ENCODE measurements around the gene SFMBT2. TPM values are rescaled to one million over a fixed set of nuclear protein-coding genes. Genes with fewer than 3 reads are reported as not detected.
A peak's percentile ranks its signal among the peaks of the same experiment; 100 is the strongest.

The SFMBT2 gene
- total RNA-seq, 2 experiments from 2014 or later: 63.1 to 63.2 TPM

- no peaks in the 10 kb centered on the region for H3K27me3 Mint-ChIP-seq (ENCODE audit: low read depth)
- H3K4me3 Mint-ChIP-seq: no peak overlapping the region
- peaks cover 43% of the 10 kb centered on the region for H3K4me1 Mint-ChIP-seq (ENCODE audit: low read depth)
- POLR2A ChIA-PET: no interaction called here
- no peak for DNase-seq
- CTCF ChIA-PET: no interaction called here
- ATAC-seq: no peak
- H3K36me3 Mint-ChIP-seq (ENCODE audit: low read depth): peaks cover 80% of the 10 kb centered on the region
- H3K27ac Mint-ChIP-seq: peak overlapping the region; percentile 70
- H3K9me3 Mint-ChIP-seq (ENCODE audit: insufficient read depth): no peaks in the 10 kb centered on the region
Observed at GRCh38 chr10:7378602-7379403, 32.0 kb downstream of the SFMBT2 start.

GRCh38 chr10:7377614-7378248, 33.1 kb downstream of the SFMBT2 start:
- Mint-ChIP-seq H3K27me3 (ENCODE audit: low read depth) (no peaks in the 10 kb centered on the region), H3K4me3 (no peak overlapping the region), H3K27ac (peak overlapping the region; percentile 58), H3K9me3 (ENCODE audit: insufficient read depth) (no peaks in the 10 kb centered on the region), H3K4me1 (ENCODE audit: low read depth) (peaks cover 36% of the 10 kb centered on the region), H3K36me3 (ENCODE audit: low read depth) (peaks cover 84% of the 10 kb centered on the region)
- DNase-seq (no peak), ATAC-seq (no peak)
- POLR2A ChIA-PET: no interaction called here
- CTCF ChIA-PET: no interaction called here

GRCh38 chr10:7374795-7375194, 36.0 kb downstream of the SFMBT2 start:
- H3K4me1 Mint-ChIP-seq (ENCODE audit: low read depth): peaks cover 22% of the 10 kb centered on the region
- no peaks in the 10 kb centered on the region for H3K9me3 Mint-ChIP-seq (ENCODE audit: insufficient read depth)
- no peak overlapping the region for H3K27ac Mint-ChIP-seq
- no peak overlapping the region for H3K4me3 Mint-ChIP-seq
- no peak for DNase-seq
- ChIA-PET POLR2A (interaction anchor here (0.6 kb wide), 1 partner anchor 1108 kb away, joined by 3 read pairs; no protein-coding TSS in a partner anchor), CTCF (no interaction called here)
- H3K27me3 Mint-ChIP-seq (ENCODE audit: low read depth): no peaks in the 10 kb centered on the region
- peaks cover 83% of the 10 kb centered on the region for H3K36me3 Mint-ChIP-seq (ENCODE audit: low read depth)
- ATAC-seq: no peak

- ChIA-PET POLR2A (no interaction called here), CTCF (no interaction called here)
- Mint-ChIP-seq H3K4me3 (no peak overlapping the region), H3K27me3 (ENCODE audit: low read depth) (no peaks in the 10 kb centered on the region), H3K36me3 (ENCODE audit: low read depth) (peaks cover 79% of the 10 kb centered on the region), H3K4me1 (ENCODE audit: low read depth) (peaks cover 8% of the 10 kb centered on the region), H3K27ac (no peak overlapping the region), H3K9me3 (ENCODE audit: insufficient read depth) (no peaks in the 10 kb centered on the region)
- ATAC-seq (no peak), DNase-seq (no peak)
Observed at GRCh38 chr10:7373039-7373438, 37.8 kb downstream of the SFMBT2 start.

- H3K27ac Mint-ChIP-seq: no peak overlapping the region
- ChIA-PET CTCF (no interaction called here), POLR2A (no interaction called here)
- no peak for ATAC-seq
- no peaks in the 10 kb centered on the region for H3K9me3 Mint-ChIP-seq (ENCODE audit: insufficient read depth)
- H3K4me3 Mint-ChIP-seq: no peak overlapping the region
- peaks cover 78% of the 10 kb centered on the region for H3K36me3 Mint-ChIP-seq (ENCODE audit: low read depth)
- DNase-seq: no peak
- H3K4me1 Mint-ChIP-seq (ENCODE audit: low read depth): peaks cover 6% of the 10 kb centered on the region
- no peaks in the 10 kb centered on the region for H3K27me3 Mint-ChIP-seq (ENCODE audit: low read depth)
Observed at GRCh38 chr10:7372504-7372903, 38.3 kb downstream of the SFMBT2 start.

GRCh38 chr10:7370511-7370910, 40.3 kb downstream of the SFMBT2 start:
- Mint-ChIP-seq H3K4me3 (no peak overlapping the region), H3K36me3 (ENCODE audit: low read depth) (peaks cover 82% of the 10 kb centered on the region), H3K27ac (no peak overlapping the region), H3K9me3 (ENCODE audit: insufficient read depth) (no peaks in the 10 kb centered on the region), H3K4me1 (ENCODE audit: low read depth) (peaks cover 5% of the 10 kb centered on the region), H3K27me3 (ENCODE audit: low read depth) (no peaks in the 10 kb centered on the region)
- DNase-seq: no peak
- ATAC-seq: no peak
- ChIA-PET POLR2A (no interaction called here), CTCF (no interaction called here)

GRCh38 chr10:7365027-7365745, 45.6 kb downstream of the SFMBT2 start:
- Mint-ChIP-seq H3K36me3 (ENCODE audit: low read depth) (peaks cover 87% of the 10 kb centered on the region), H3K27ac (peak overlapping the region; percentile 37), H3K4me3 (no peak overlapping the region), H3K27me3 (ENCODE audit: low read depth) (no peaks in the 10 kb centered on the region), H3K9me3 (ENCODE audit: insufficient read depth) (peaks cover 13% of the 10 kb centered on the region), H3K4me1 (ENCODE audit: low read depth) (peaks cover 13% of the 10 kb centered on the region)
- POLR2A ChIA-PET: interaction anchor here (0.7 kb wide), 1 partner anchor 11 kb away, joined by 3 read pairs; no protein-coding TSS in a partner anchor
- DNase-seq: no peak
- no peak for ATAC-seq
- CTCF ChIA-PET: no interaction called here

GRCh38 chr10:7364474-7364873, 46.4 kb downstream of the SFMBT2 start:
- ATAC-seq (no peak), DNase-seq (no peak)
- CTCF ChIA-PET: no interaction called here
- peaks cover 13% of the 10 kb centered on the region for H3K9me3 Mint-ChIP-seq (ENCODE audit: insufficient read depth)
- peaks cover 13% of the 10 kb centered on the region for H3K4me1 Mint-ChIP-seq (ENCODE audit: low read depth)
- H3K27me3 Mint-ChIP-seq (ENCODE audit: low read depth): no peaks in the 10 kb centered on the region
- no peak overlapping the region for H3K4me3 Mint-ChIP-seq
- H3K36me3 Mint-ChIP-seq (ENCODE audit: low read depth): peaks cover 88% of the 10 kb centered on the region
- POLR2A ChIA-PET: no interaction called here
- H3K27ac Mint-ChIP-seq: peak overlapping the region; percentile 37

- Mint-ChIP-seq H3K4me3 (no peak overlapping the region), H3K36me3 (ENCODE audit: low read depth) (peaks cover 95% of the 10 kb centered on the region), H3K9me3 (ENCODE audit: insufficient read depth) (peaks cover 16% of the 10 kb centered on the region), H3K4me1 (ENCODE audit: low read depth) (peaks cover 13% of the 10 kb centered on the region), H3K27ac (no peak overlapping the region), H3K27me3 (ENCODE audit: low read depth) (no peaks in the 10 kb centered on the region)
- ATAC-seq (no peak), DNase-seq (no peak)
- POLR2A ChIA-PET: no interaction called here
- CTCF ChIA-PET: no interaction called here
Observed at GRCh38 chr10:7363700-7364099, 47.1 kb downstream of the SFMBT2 start.

GRCh38 chr10:7362471-7362870, 48.4 kb downstream of the SFMBT2 start:
- Mint-ChIP-seq H3K9me3 (ENCODE audit: insufficient read depth) (peaks cover 19% of the 10 kb centered on the region), H3K27me3 (ENCODE audit: low read depth) (no peaks in the 10 kb centered on the region), H3K4me3 (no peak overlapping the region), H3K27ac (no peak overlapping the region), H3K36me3 (ENCODE audit: low read depth) (peaks cover 97% of the 10 kb centered on the region), H3K4me1 (ENCODE audit: low read depth) (peaks cover 13% of the 10 kb centered on the region)
- ChIA-PET CTCF (no interaction called here), POLR2A (no interaction called here)
- DNase-seq (no peak), ATAC-seq (no peak)

- H3K27me3 Mint-ChIP-seq (ENCODE audit: low read depth): no peaks in the 10 kb centered on the region
- H3K36me3 Mint-ChIP-seq (ENCODE audit: low read depth): peaks cover 97% of the 10 kb centered on the region
- ChIA-PET CTCF (no interaction called here), POLR2A (no interaction called here)
- no peak overlapping the region for H3K27ac Mint-ChIP-seq
- H3K4me1 Mint-ChIP-seq (ENCODE audit: low read depth): peaks cover 13% of the 10 kb centered on the region
- no peak for DNase-seq
- H3K9me3 Mint-ChIP-seq (ENCODE audit: insufficient read depth): peaks cover 19% of the 10 kb centered on the region
- ATAC-seq: no peak
- no peak overlapping the region for H3K4me3 Mint-ChIP-seq
Observed at GRCh38 chr10:7361316-7361715, 49.5 kb downstream of the SFMBT2 start.

GRCh38 chr10:7359954-7360353, 50.9 kb downstream of the SFMBT2 start:
- ChIA-PET CTCF (no interaction called here), POLR2A (no interaction called here)
- no peak overlapping the region for H3K4me3 Mint-ChIP-seq
- H3K36me3 Mint-ChIP-seq (ENCODE audit: low read depth): peaks cover 86% of the 10 kb centered on the region
- ATAC-seq: no peak
- H3K4me1 Mint-ChIP-seq (ENCODE audit: low read depth): peaks cover 14% of the 10 kb centered on the region
- no peak overlapping the region for H3K27ac Mint-ChIP-seq
- no peaks in the 10 kb centered on the region for H3K27me3 Mint-ChIP-seq (ENCODE audit: low read depth)
- peaks cover 19% of the 10 kb centered on the region for H3K9me3 Mint-ChIP-seq (ENCODE audit: insufficient read depth)
- no peak for DNase-seq

Measured in activated CD8-positive, alpha-beta T cell treated with anti-CD3 and anti-CD28 coated beads, Interleukin-2, amount 10 ng/mL, durations not matched to agents 7 days and 5 days (primary cell).